Measurements from ENCODE around the gene RNF152. TPM values are rescaled to one million over a fixed set of nuclear protein-coding genes. Genes with fewer than 3 reads are reported as not detected.

Gene RNF152
- total RNA-seq, 4 donors from 2014 or later = 20.0 to 86.1 (median 33.0) TPM

DNA sequence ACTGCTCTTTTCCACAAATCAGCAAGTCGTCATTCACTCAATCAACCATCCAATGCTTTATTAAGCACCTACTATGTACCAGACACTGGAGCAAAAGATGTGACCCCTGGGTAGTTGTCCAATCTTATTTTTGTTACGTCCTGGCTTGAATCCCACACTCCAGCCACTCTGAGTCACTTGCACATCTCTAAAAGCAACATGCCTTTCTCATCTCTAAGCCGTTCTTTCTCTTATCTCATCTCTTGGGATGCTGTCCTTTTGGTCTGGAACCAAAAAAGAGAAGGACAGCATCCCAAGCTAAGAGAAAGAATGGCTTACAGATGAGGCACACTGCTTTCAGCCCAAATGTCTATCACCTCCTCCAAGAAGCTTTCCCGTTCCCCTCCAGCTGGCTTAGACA lies 58.8 kb downstream of the RNF152 start:
- no peak for DNase-seq
- H3K27me3 ChIP-seq = no peaks in the 10 kb centered on the region
- intact Hi-C loops (cut with DNase I; ENCODE audit: low total_unique reads) = no loop called here
- H3K4me1 ChIP-seq = no peaks in the 10 kb centered on the region
- H3K36me3 ChIP-seq = no peaks in the 10 kb centered on the region
- no peak overlapping the region for H3K4me3 ChIP-seq
- H3K9me3 ChIP-seq = no peaks in the 10 kb centered on the region
- no peak for TF ChIP-seq POLR2A (IDR thresholded peaks at IDR 0.05)
- TF ChIP-seq, protein P1, sequence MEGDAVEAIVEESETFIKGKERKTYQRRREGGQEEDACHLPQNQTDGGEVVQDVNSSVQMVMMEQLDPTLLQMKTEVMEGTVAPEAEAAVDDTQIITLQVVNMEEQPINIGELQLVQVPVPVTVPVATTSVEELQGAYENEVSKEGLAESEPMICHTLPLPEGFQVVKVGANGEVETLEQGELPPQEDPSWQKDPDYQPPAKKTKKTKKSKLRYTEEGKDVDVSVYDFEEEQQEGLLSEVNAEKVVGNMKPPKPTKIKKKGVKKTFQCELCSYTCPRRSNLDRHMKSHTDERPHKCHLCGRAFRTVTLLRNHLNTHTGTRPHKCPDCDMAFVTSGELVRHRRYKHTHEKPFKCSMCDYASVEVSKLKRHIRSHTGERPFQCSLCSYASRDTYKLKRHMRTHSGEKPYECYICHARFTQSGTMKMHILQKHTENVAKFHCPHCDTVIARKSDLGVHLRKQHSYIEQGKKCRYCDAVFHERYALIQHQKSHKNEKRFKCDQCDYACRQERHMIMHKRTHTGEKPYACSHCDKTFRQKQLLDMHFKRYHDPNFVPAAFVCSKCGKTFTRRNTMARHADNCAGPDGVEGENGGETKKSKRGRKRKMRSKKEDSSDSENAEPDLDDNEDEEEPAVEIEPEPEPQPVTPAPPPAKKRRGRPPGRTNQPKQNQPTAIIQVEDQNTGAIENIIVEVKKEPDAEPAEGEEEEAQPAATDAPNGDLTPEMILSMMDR (IDR thresholded peaks at IDR 0.05) = no peak
- H3K27ac ChIP-seq = peak overlapping the region in 1 of 2 donors; percentile 43

DNA sequence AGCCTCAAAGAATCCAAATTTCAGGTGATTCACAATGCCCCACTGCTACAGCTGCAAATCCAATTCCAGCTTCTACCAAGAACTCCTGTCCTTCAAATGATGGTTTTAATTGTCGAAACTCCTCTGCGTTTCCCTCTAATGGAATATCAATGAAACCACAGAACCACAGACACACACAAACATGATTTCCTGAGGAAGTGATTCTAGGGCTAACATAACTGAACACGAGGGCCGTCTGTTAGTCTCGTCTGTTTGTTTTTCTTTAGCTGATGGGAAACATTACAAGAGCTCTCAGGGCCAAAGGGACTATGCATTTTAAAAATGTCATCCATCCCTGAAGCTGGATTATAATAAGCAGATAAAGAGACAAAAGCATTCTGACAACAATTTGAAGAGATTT lies 59.4 kb downstream of the RNF152 start:
- Histone ChIP-seq H3K36me3 (no peaks in the 10 kb centered on the region), H3K27me3 (no peaks in the 10 kb centered on the region), H3K4me3 (no peak overlapping the region), H3K4me1 (no peaks in the 10 kb centered on the region), H3K9me3 (no peaks in the 10 kb centered on the region), H3K27ac (peak overlapping the region in 1 of 2 donors; percentile 43)
- intact Hi-C loops (cut with DNase I; ENCODE audit: low total_unique reads) = no loop called here
- TF ChIP-seq, protein P1 (IDR thresholded peaks at IDR 0.05) = no peak
- no peak for TF ChIP-seq POLR2A (IDR thresholded peaks at IDR 0.05)
- no peak for DNase-seq

- Histone ChIP-seq H3K9me3 (no peaks in the 10 kb centered on the region), H3K27ac (no peak overlapping the region), H3K36me3 (no peaks in the 10 kb centered on the region), H3K27me3 (no peaks in the 10 kb centered on the region), H3K4me3 (no peak overlapping the region), H3K4me1 (no peaks in the 10 kb centered on the region)
- TF ChIP-seq POLR2A (IDR thresholded peaks at IDR 0.05) = no peak
- TF ChIP-seq, protein P1 (IDR thresholded peaks at IDR 0.05) = no peak
- DNase-seq = no peak
- intact Hi-C loops (cut with DNase I; ENCODE audit: low total_unique reads) = no loop called here
These were observed 59.9 kb downstream of the RNF152 start for GRCh38 chr18:61832858-61833257.

DNA sequence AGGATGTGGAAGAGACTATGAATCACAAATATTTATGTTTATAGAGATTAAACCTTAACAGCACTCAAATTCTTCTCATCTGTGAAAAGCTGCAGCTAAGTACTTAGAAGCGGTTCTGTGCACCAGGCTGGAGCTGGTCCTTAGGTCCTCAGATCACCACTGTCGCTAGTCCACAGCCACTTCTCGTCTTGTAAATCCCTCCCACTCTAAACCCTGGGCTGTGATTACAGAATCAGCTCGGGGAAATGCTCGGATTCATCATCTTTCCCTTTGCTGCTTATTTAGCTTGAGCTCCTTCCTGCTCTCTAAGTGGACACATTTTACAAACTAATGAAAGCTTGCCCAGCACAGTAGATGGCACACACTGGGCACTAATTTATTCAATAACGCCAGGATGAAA lies 61.7 kb downstream of the RNF152 start:
- TF ChIP-seq, protein P1 (IDR thresholded peaks at IDR 0.05) = no peak
- TF ChIP-seq POLR2A (IDR thresholded peaks at IDR 0.05) = no peak
- Histone ChIP-seq H3K27me3 (no peaks in the 10 kb centered on the region), H3K27ac (peak overlapping the region in 1 of 2 donors; percentile 16), H3K36me3 (no peaks in the 10 kb centered on the region), H3K4me1 (no peaks in the 10 kb centered on the region), H3K9me3 (no peaks in the 10 kb centered on the region), H3K4me3 (no peak overlapping the region)
- intact Hi-C loops (cut with DNase I; ENCODE audit: low total_unique reads) = no loop called here
- no peak for DNase-seq

DNA sequence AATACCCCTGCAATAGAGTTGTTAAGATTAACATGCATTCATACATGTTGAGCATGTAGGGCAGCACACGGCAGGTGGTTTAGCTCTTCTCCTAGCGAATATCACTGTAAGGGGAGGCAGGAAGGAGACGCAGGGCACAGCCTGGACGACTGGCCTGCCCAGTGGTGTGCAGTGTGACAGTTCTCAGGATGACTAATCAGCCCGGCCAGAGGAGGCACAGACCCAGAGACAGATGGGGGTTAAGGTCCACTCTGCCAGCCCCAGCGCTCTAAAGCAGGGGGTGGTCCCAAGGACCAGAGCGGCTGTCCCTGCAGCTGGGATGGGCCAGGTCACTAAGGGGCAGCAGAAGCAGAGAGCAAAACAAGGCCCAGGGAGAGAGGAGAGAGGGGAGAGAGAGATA lies 63.7 kb downstream of the RNF152 start:
- Histone ChIP-seq H3K27me3 (no peaks in the 10 kb centered on the region), H3K36me3 (no peaks in the 10 kb centered on the region), H3K27ac (no peak overlapping the region), H3K4me3 (no peak overlapping the region), H3K4me1 (no peaks in the 10 kb centered on the region), H3K9me3 (no peaks in the 10 kb centered on the region)
- intact Hi-C loops (cut with DNase I; ENCODE audit: low total_unique reads) = no loop called here
- no peak for TF ChIP-seq POLR2A (IDR thresholded peaks at IDR 0.05)
- TF ChIP-seq, protein P1 (IDR thresholded peaks at IDR 0.05) = no peak
- DNase-seq = no peak
